Trophoblast cell (in vitro differentiated cells and primary cell): ENCODE measurements around the gene CADPS.

Source experiments
- DNase-seq, 2 donors: peaks; one replicate each; pipeline ENCODE4 v3.0.0-alpha.2; 2016
- H2AFZ ChIP-seq: 2 replicates; pipeline ENCODE4 v1.6.1; 2013; ENCODE audit warnings: low read length, moderate library complexity, mild to moderate bottlenecking; ENCODE audit not compliant: insufficient read depth, poor library complexity
- H2AK5ac ChIP-seq: 2 replicates; pipeline ENCODE4 v1.6.1; 2013; ENCODE audit warnings: mild to moderate bottlenecking, low read length
- H2BK120ac ChIP-seq: 2 replicates; pipeline ENCODE4 v1.6.1; 2013; ENCODE audit warnings: low read length, mild to moderate bottlenecking, moderate library complexity; ENCODE audit not compliant: insufficient read depth, poor library complexity
- H2BK12ac ChIP-seq: 2 replicates; pipeline ENCODE4 v1.6.1; 2013; ENCODE audit warnings: mild to moderate bottlenecking, low read length, moderate library complexity
- H2BK5ac ChIP-seq: 2 replicates; pipeline ENCODE4 v1.6.1; 2013; ENCODE audit warnings: low read length, low read depth, moderate library complexity, mild to moderate bottlenecking; ENCODE audit not compliant: poor library complexity
- H3K14ac ChIP-seq: 2 replicates; pipeline ENCODE4 v1.6.1; 2013; ENCODE audit warnings: mild to moderate bottlenecking, low read length
- H3K18ac ChIP-seq: 2 replicates; pipeline ENCODE4 v1.6.1; 2013; ENCODE audit warnings: mild to moderate bottlenecking, low read length
- H3K23ac ChIP-seq: 2 replicates; pipeline ENCODE4 v1.6.1; 2013; ENCODE audit warnings: low read length
- H3K27ac ChIP-seq: 2 replicates; pipeline ENCODE4 v1.5.1; 2013; ENCODE audit warnings: low read depth, mild to moderate bottlenecking, inconsistent platforms, low read length, moderate library complexity
- H3K27me3 ChIP-seq: 2 replicates; pipeline ENCODE4 v1.6.1; 2013; ENCODE audit warnings: inconsistent platforms, mild to moderate bottlenecking, low read length, moderate library complexity; ENCODE audit not compliant: insufficient read depth
- H3K36me3 ChIP-seq, 2 experiments: 1 replicate in 1 of 2; 2 replicates in 1 of 2; pipeline ENCODE4 v1.6.1; 2013; ENCODE audit warnings: low read length in 2 of 2, mild to moderate bottlenecking in 2 of 2, moderate library complexity in 1 of 2; ENCODE audit not compliant: insufficient read depth in 2 of 2, control insufficient read depth in 1 of 2
- H3K4ac ChIP-seq: 2 replicates; pipeline ENCODE4 v1.6.1; 2013; ENCODE audit warnings: low read depth, mild to moderate bottlenecking, low read length, moderate library complexity
- H3K4me1 ChIP-seq, 2 experiments: 1 replicate in 1 of 2; 2 replicates in 1 of 2; pipeline ENCODE4 v1.6.1; 2013; ENCODE audit warnings: low read length in 2 of 2, mild to moderate bottlenecking in 2 of 2, moderate library complexity in 1 of 2; ENCODE audit not compliant: insufficient read depth in 2 of 2, control insufficient read depth in 1 of 2
- H3K4me2 ChIP-seq: 2 replicates; pipeline ENCODE4 v1.6.1; 2013; ENCODE audit warnings: inconsistent platforms, mild to moderate bottlenecking, low read length, moderate library complexity
- H3K4me3 ChIP-seq: 2 replicates; pipeline ENCODE4 v1.5.1; 2013; ENCODE audit warnings: mild to moderate bottlenecking, low read depth, low read length, inconsistent platforms
- H3K79me1 ChIP-seq: one replicate; pipeline ENCODE4 v1.6.1; 2013; ENCODE audit warnings: low read length
- H3K79me2 ChIP-seq: 2 replicates; pipeline ENCODE4 v1.6.1; 2013; ENCODE audit warnings: low read length, mild to moderate bottlenecking; ENCODE audit not compliant: control insufficient read depth, insufficient read depth, poor library complexity
- H3K9ac ChIP-seq: 2 replicates; pipeline ENCODE4 v1.6.1; 2013; ENCODE audit warnings: mild to moderate bottlenecking, low read length
- H3K9me3 ChIP-seq: 2 replicates; pipeline ENCODE4 v1.6.1; 2013; ENCODE audit warnings: low read depth, mild to moderate bottlenecking, control low read depth, inconsistent platforms, low read length; ENCODE audit not compliant: insufficient read depth
- H4K12ac ChIP-seq: 2 replicates; pipeline ENCODE4 v1.6.1; 2013; ENCODE audit warnings: low read depth, mild to moderate bottlenecking, low read length, moderate library complexity
- H4K8ac ChIP-seq: 2 replicates; pipeline ENCODE4 v1.6.1; 2013; ENCODE audit warnings: low read depth, mild to moderate bottlenecking, low read length, moderate library complexity
- H4K91ac ChIP-seq: one replicate; pipeline ENCODE4 v1.6.1; 2013; ENCODE audit warnings: low read depth, mild to moderate bottlenecking, low read length, moderate library complexity
- WGBS: extraction: QIAGEN DNeasy Blood & Tissue Kit; methylation state at CpG from one replicate; pipeline ENCODE4 v1.1.7; 2013; ENCODE audit warnings: missing lambda C conversion rate; ENCODE audit not compliant: insufficient read length, insufficient coverage; ENCODE audit errors: extremely low coverage; 5-methylcytosine and 5-hydroxymethylcytosine counted together

The CADPS gene

GRCh38 chr3:62534326-62534725, 340.9 kb downstream of the CADPS start:
- Histone ChIP-seq H3K4me2 (no peak overlapping the region), H3K9me3 (no peaks in the 10 kb centered on the region), H2BK5ac (no peak overlapping the region), H3K4me1 (no peaks in the 10 kb centered on the region), H4K8ac (no peak overlapping the region), H2BK12ac (no peak overlapping the region), H3K9ac (no peak overlapping the region), H2AFZ (no peak overlapping the region), H3K18ac (no peak overlapping the region), H3K36me3 (no peaks in the 10 kb centered on the region), H2BK120ac (no peak overlapping the region), H3K4ac (no peak overlapping the region), H2AK5ac (no peak overlapping the region), H3K79me2 (no peaks in the 10 kb centered on the region), H3K79me1 (no peaks in the 10 kb centered on the region), H3K4me3 (no peak overlapping the region), H4K12ac (no peak overlapping the region), H3K23ac (no peak overlapping the region), H3K27me3 (no peaks in the 10 kb centered on the region), H4K91ac (no peak overlapping the region), H3K27ac (no peak overlapping the region), H3K14ac (no peak overlapping the region)
- WGBS: no CpG with 5 or more reads among the region's 7 CpGs
- DNase-seq: no peak

GRCh38 chr3:62532796-62533195, 342.4 kb downstream of the CADPS start:
- Histone ChIP-seq H3K18ac (no peak overlapping the region), H3K4me3 (no peak overlapping the region), H4K91ac (no peak overlapping the region), H3K14ac (no peak overlapping the region), H2BK120ac (no peak overlapping the region), H2AK5ac (no peak overlapping the region), H3K79me2 (no peaks in the 10 kb centered on the region), H3K27me3 (no peaks in the 10 kb centered on the region), H3K9ac (no peak overlapping the region), H4K12ac (no peak overlapping the region), H3K9me3 (no peaks in the 10 kb centered on the region), H3K4me2 (no peak overlapping the region), H2AFZ (no peak overlapping the region), H3K79me1 (no peaks in the 10 kb centered on the region), H3K23ac (no peak overlapping the region), H3K4me1 (no peaks in the 10 kb centered on the region), H2BK12ac (no peak overlapping the region), H3K27ac (no peak overlapping the region), H3K36me3 (no peaks in the 10 kb centered on the region), H3K4ac (no peak overlapping the region), H2BK5ac (no peak overlapping the region), H4K8ac (no peak overlapping the region)
- WGBS: no CpG with 5 or more reads among the region's 9 CpGs
- DNase-seq: no peak

GRCh38 chr3:62531981-62532380, 343.2 kb downstream of the CADPS start:
- Histone ChIP-seq H4K91ac (no peak overlapping the region), H2AFZ (no peak overlapping the region), H3K4me3 (no peak overlapping the region), H3K9ac (no peak overlapping the region), H3K4me2 (no peak overlapping the region), H3K4me1 (no peaks in the 10 kb centered on the region), H2AK5ac (no peak overlapping the region), H3K9me3 (no peaks in the 10 kb centered on the region), H3K27ac (no peak overlapping the region), H4K8ac (no peak overlapping the region), H2BK5ac (no peak overlapping the region), H2BK120ac (no peak overlapping the region), H3K4ac (no peak overlapping the region), H3K18ac (no peak overlapping the region), H3K79me1 (no peaks in the 10 kb centered on the region), H3K79me2 (no peaks in the 10 kb centered on the region), H2BK12ac (no peak overlapping the region), H3K27me3 (no peaks in the 10 kb centered on the region), H3K23ac (no peak overlapping the region), H3K14ac (no peak overlapping the region), H4K12ac (no peak overlapping the region), H3K36me3 (no peaks in the 10 kb centered on the region)
- DNase-seq: no peak

GRCh38 chr3:62531493-62531892, 343.7 kb downstream of the CADPS start:
- Histone ChIP-seq H3K9me3 (no peaks in the 10 kb centered on the region), H3K36me3 (no peaks in the 10 kb centered on the region), H2BK12ac (no peak overlapping the region), H2AK5ac (no peak overlapping the region), H3K9ac (no peak overlapping the region), H3K23ac (no peak overlapping the region), H2BK5ac (no peak overlapping the region), H3K27ac (no peak overlapping the region), H3K4me3 (no peak overlapping the region), H3K18ac (no peak overlapping the region), H3K27me3 (no peaks in the 10 kb centered on the region), H4K91ac (no peak overlapping the region), H3K79me2 (no peaks in the 10 kb centered on the region), H4K12ac (no peak overlapping the region), H2AFZ (no peak overlapping the region), H3K79me1 (no peaks in the 10 kb centered on the region), H3K14ac (no peak overlapping the region), H4K8ac (no peak overlapping the region), H3K4me1 (no peaks in the 10 kb centered on the region), H2BK120ac (no peak overlapping the region), H3K4ac (no peak overlapping the region), H3K4me2 (no peak overlapping the region)
- DNase-seq: no peak
- WGBS: no CpG with 5 or more reads among the region's 2 CpGs
